ENCODE data around the gene SLC1A3. TPM values are rescaled to one million over a fixed set of nuclear protein-coding genes. Genes with fewer than 3 reads are reported as not detected.

SLC1A3 gene
- total and polyA plus RNA-seq, 2 donors from 2014 or later: 1.1 to 27.8 TPM

DNA sequence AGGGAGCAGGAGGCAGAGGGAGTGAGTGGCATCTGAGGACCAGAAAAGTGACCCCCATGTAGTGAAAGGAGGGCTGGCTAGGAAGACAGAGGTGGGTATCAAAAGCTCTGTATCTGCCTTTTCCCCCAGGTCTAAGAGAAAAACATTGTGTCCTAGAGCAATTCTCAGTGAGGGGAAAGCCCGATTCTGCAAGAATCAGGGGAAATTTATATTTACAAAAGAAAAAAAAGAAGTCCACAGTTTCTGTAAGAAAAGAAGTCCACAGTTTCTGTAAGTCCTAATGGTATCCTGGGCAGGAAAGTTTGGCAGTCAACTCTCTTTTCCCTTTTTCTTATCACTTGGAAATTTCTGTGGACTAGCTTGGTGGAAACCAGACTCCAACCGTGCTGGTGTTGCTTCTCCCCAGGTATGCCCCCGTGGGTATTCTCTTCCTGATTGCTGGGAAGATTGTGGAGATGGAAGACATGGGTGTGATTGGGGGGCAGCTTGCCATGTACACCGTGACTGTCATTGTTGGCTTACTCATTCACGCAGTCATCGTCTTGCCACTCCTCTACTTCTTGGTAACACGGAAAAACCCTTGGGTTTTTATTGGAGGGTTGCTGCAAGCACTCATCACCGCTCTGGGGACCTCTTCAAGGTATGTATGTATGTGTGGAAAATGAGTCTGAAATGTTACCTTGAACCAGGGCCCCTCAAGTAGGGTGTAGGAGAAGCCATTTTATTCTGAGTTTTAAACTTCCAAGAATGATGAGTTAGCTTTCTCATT lies 73.0 kb downstream of the SLC1A3 start:
- DNase-seq (no peak), FAIRE-seq (no peak)
- Histone ChIP-seq H3K4me3 (ENCODE audit: low read length in 3 of 3) (no peak overlapping the region), H3K27ac (ENCODE audit: low read depth in 2 of 2, low read length in 2 of 2) (no peak overlapping the region), H3K9ac (ENCODE audit: low read length in 3 of 3) (no peak overlapping the region), H3K36me3 (ENCODE audit: control insufficient read depth in 2 of 3, insufficient read depth in 3 of 3, low read length in 3 of 3) (no peaks in the 10 kb centered on the region), H3K27me3 (ENCODE audit: control insufficient read depth, insufficient read depth, low read length) (no peaks in the 10 kb centered on the region), H3K9me3 (ENCODE audit: control insufficient read depth in 2 of 3, insufficient read depth in 1 of 3, low read length in 3 of 3) (no peaks in the 10 kb centered on the region), H3K4me1 (ENCODE audit: control insufficient read depth in 2 of 3, insufficient read depth in 2 of 3, low read depth in 1 of 3, low read length in 3 of 3) (no peaks in the 10 kb centered on the region)
- no peak for TF ChIP-seq CTCF (IDR thresholded peaks at IDR 0.05; ENCODE audit: borderline replicate concordance, extremely low read depth, insufficient read depth)
- intact Hi-C loops (cut with DNase I): no loop called here

DNA sequence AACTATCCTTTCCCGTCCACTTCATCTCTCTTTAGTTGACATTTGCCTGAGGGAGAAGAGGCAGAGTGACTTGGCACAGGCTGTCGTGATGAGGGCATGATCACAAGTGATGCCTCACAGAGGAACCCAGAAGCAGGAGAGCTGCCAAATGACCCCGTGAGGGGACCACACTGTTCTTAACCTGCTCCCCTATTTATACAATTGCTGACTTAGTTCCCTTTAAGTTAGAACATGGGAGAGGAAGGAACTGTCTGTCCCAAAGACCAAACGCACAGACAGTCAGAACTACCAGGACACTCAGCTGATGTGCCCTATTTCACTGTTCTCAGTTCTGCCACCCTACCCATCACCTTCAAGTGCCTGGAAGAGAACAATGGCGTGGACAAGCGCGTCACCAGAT lies 73.7 kb downstream of the SLC1A3 start:
- Histone ChIP-seq H3K36me3 (ENCODE audit: control insufficient read depth in 2 of 3, insufficient read depth in 3 of 3, low read length in 3 of 3) (no peaks in the 10 kb centered on the region), H3K27me3 (ENCODE audit: control insufficient read depth, insufficient read depth, low read length) (no peaks in the 10 kb centered on the region), H3K4me3 (ENCODE audit: low read length in 3 of 3) (no peak overlapping the region), H3K4me1 (ENCODE audit: control insufficient read depth in 2 of 3, insufficient read depth in 2 of 3, low read depth in 1 of 3, low read length in 3 of 3) (no peaks in the 10 kb centered on the region), H3K9me3 (ENCODE audit: control insufficient read depth in 2 of 3, insufficient read depth in 1 of 3, low read length in 3 of 3) (no peaks in the 10 kb centered on the region), H3K9ac (ENCODE audit: low read length in 3 of 3) (no peak overlapping the region), H3K27ac (ENCODE audit: low read depth in 2 of 2, low read length in 2 of 2) (no peak overlapping the region)
- no peak for DNase-seq
- TF ChIP-seq CTCF (IDR thresholded peaks at IDR 0.05; ENCODE audit: borderline replicate concordance, extremely low read depth, insufficient read depth): no peak
- FAIRE-seq: no peak
- intact Hi-C loops (cut with DNase I): no loop called here

GRCh38 chr5:36681711-36682110 lies 75.3 kb downstream of the SLC1A3 start:
- no peaks in the 10 kb centered on the region for H3K4me1 ChIP-seq (ENCODE audit: control insufficient read depth in 2 of 3, insufficient read depth in 2 of 3, low read depth in 1 of 3, low read length in 3 of 3)
- intact Hi-C loops (cut with DNase I): no loop called here
- TF ChIP-seq CTCF (IDR thresholded peaks at IDR 0.05; ENCODE audit: borderline replicate concordance, extremely low read depth, insufficient read depth): no peak
- H3K4me3 ChIP-seq (ENCODE audit: low read length in 3 of 3): no peak overlapping the region
- no peaks in the 10 kb centered on the region for H3K27me3 ChIP-seq (ENCODE audit: control insufficient read depth, insufficient read depth, low read length)
- H3K27ac ChIP-seq (ENCODE audit: low read depth in 2 of 2, low read length in 2 of 2): no peak overlapping the region
- no peaks in the 10 kb centered on the region for H3K9me3 ChIP-seq (ENCODE audit: control insufficient read depth in 2 of 3, insufficient read depth in 1 of 3, low read length in 3 of 3)
- DNase-seq (no peak), FAIRE-seq (no peak)
- no peak overlapping the region for H3K9ac ChIP-seq (ENCODE audit: low read length in 3 of 3)
- H3K36me3 ChIP-seq (ENCODE audit: control insufficient read depth in 2 of 3, insufficient read depth in 3 of 3, low read length in 3 of 3): no peaks in the 10 kb centered on the region
